Dermis blood vessel endothelial cell (primary cell): Measurements from ENCODE around the gene DDX1. TPM values are rescaled to one million over a fixed set of nuclear protein-coding genes. Genes with fewer than 3 reads are reported as not detected.
"Not testable (repeated sequence)": the region's sequence is repeated elsewhere in the genome, so short reads cannot be mapped to it uniquely, and the experiment has no call there.

Experiments
- DNase-seq: peaks from one replicate; pipeline ENCODE4 v3.0.0; 2010
- total RNA-seq: library from RNA; depleted of rRNA; stranded (reverse); fragments of >200 nt; gene quantifications from 2 replicates; pipeline ENCODE4 v1.2.3, GENCODE V29; 2014

The DDX1 gene
- total RNA-seq, 1 donor from 2014 or later = 87.3 TPM

GRCh38 chr2:15677141-15677843 is 85.6 kb downstream of the DDX1 start:
- peak; percentile 22 for DNase-seq

- DNase-seq = no peak
Observed at GRCh38 chr2:15678346-15678745, 86.7 kb downstream of the DDX1 start.

GRCh38 chr2:15678909-15679308 is 87.2 kb downstream of the DDX1 start:
- DNase-seq = no peak

- DNase-seq = no peak
Observed at GRCh38 chr2:15679386-15679924, 87.8 kb downstream of the DDX1 start.

- DNase-seq = not testable (repeated sequence)
Observed at GRCh38 chr2:15680132-15680531, 88.5 kb downstream of the DDX1 start.

Other genes with a start within 250 kb of the DDX1 start
- gene NBAS, start 30.5 kb upstream of the DDX1 start, total RNA-seq = 101 and 108 TPM in 2 replicates